ENCODE data around the gene STRN.

Gene STRN

DNA sequence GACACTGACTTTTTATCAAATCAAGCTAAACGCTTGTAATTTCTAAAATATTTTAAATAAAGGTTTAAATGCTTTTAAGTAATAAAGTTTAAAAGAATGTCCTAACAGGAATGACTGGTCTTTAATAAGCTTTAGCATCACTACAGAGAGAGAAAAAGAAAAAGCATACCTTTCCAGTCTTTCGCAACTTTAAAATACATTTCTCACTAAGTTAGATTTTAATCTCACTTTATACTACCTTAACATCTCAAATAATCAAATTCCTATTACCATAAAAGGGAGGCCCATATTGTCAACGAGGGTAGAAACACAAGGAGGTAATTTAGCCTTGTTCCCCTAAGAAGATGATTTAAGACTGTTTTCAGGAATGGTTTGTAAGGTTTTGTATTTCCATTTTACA is 80.7 kb downstream of the STRN start:
- H3K4me3 ChIP-seq (ENCODE audit: control insufficient read depth, low read depth, low read length), result no peak overlapping the region
- DNase-seq (ENCODE audit: low read depth), result no peak
- TF ChIP-seq, protein P1, sequence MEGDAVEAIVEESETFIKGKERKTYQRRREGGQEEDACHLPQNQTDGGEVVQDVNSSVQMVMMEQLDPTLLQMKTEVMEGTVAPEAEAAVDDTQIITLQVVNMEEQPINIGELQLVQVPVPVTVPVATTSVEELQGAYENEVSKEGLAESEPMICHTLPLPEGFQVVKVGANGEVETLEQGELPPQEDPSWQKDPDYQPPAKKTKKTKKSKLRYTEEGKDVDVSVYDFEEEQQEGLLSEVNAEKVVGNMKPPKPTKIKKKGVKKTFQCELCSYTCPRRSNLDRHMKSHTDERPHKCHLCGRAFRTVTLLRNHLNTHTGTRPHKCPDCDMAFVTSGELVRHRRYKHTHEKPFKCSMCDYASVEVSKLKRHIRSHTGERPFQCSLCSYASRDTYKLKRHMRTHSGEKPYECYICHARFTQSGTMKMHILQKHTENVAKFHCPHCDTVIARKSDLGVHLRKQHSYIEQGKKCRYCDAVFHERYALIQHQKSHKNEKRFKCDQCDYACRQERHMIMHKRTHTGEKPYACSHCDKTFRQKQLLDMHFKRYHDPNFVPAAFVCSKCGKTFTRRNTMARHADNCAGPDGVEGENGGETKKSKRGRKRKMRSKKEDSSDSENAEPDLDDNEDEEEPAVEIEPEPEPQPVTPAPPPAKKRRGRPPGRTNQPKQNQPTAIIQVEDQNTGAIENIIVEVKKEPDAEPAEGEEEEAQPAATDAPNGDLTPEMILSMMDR (IDR thresholded peaks at IDR 0.05; ENCODE audit: control insufficient read depth, insufficient read depth, low read depth, low read length, missing control alignments), result no peak

DNA sequence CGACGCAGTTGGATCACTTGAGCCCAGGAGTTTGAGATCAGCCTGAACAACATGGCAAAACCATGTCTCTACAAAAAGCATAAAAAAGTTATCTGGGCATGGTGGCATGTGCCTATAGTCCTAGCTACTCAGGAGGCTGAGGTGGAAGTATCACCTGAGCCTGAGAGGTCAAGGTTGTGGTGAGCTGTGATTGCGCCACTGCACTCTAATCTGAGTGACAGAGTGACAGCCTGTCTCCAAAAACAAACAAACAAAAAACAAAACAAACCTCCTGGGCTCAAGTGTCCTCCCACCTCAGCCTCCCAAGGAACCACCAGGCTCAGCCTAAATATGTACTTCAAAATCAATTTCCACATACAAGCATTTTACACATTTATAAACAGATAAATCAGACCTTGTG is 83.8 kb downstream of the STRN start:
- DNase-seq (ENCODE audit: low read depth), result no peak
- H3K4me3 ChIP-seq (ENCODE audit: control insufficient read depth, low read depth, low read length), result no peak overlapping the region
- TF ChIP-seq, protein P1 (IDR thresholded peaks at IDR 0.05; ENCODE audit: control insufficient read depth, insufficient read depth, low read depth, low read length, missing control alignments), result no peak

DNA sequence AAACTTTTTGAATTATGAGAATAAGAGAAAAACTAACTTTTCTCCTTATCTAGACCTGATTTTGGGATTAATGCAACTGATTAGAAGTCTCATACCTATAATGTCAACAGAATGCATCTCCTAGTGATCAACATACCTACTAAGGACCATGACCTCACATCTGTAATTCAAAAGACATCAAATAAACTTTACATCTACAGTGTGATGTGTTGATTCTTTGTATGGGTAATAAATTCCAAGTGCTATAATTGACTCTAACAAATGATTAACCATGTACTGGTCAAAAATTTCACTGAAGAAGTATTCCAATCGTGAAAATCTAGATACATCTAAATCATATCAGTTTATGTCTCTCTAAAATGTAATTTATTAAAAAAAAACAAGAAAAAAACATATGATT is 84.5 kb downstream of the STRN start:
- TF ChIP-seq, protein P1 (IDR thresholded peaks at IDR 0.05; ENCODE audit: control insufficient read depth, insufficient read depth, low read depth, low read length, missing control alignments), result no peak
- DNase-seq (ENCODE audit: low read depth), result no peak
- H3K4me3 ChIP-seq (ENCODE audit: control insufficient read depth, low read depth, low read length), result no peak overlapping the region

DNA sequence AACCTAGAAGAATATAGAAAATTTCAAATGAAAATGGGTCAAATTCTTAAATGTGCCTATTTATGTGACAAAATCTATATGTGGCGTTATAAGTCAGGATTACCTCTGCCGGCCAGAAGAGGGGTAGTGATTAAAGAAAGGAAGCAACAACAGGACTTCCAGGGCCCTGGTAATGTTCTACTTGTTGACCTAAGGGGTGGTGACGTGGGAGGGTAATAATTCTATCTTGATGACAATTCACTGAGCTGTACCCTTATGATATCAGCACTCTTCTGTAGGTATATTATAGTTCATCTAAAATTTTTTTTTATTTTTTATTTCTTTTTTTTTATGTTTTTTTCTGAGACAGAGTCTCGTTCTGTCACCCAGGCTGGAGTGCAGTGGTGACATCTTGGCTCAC is 87.9 kb downstream of the STRN start:
- no peak for DNase-seq (ENCODE audit: low read depth)
- H3K4me3 ChIP-seq (ENCODE audit: control insufficient read depth, low read depth, low read length), result no peak overlapping the region
- TF ChIP-seq, protein P1 (IDR thresholded peaks at IDR 0.05; ENCODE audit: control insufficient read depth, insufficient read depth, low read depth, low read length, missing control alignments), result no peak

DNA sequence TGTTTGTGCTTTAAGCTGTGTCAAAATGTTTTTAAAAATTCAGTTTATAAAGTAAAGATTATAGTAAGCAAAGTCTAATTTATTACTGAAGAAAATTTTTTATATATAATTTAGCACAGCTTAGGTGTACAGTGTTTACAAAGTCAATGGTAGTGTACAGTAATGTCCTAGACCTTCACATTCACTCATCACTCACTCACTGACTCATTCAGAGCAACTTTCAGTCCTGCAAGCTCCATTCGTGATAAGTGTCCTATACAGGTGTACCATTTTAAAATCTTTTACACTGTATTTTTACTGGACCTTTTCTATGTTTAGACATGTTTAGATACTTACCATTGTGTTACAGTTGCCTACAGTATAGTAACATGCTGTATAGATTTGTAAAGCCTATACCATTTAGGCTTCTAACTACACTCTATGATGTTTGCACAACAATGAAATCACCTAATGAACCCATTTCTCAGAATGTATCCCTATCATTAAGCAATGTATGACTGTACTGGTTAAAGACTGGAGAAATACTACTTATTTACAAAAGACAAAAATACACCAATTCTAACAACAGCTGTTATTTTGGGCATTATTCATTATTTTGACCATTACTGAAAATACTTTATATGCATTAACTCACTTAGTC is 95.1 kb downstream of the STRN start:
- TF ChIP-seq, protein P1 (IDR thresholded peaks at IDR 0.05; ENCODE audit: control insufficient read depth, insufficient read depth, low read depth, low read length, missing control alignments), result no peak
- no peak for DNase-seq (ENCODE audit: low read depth)
- H3K4me3 ChIP-seq (ENCODE audit: control insufficient read depth, low read depth, low read length), result no peak overlapping the region

DNA sequence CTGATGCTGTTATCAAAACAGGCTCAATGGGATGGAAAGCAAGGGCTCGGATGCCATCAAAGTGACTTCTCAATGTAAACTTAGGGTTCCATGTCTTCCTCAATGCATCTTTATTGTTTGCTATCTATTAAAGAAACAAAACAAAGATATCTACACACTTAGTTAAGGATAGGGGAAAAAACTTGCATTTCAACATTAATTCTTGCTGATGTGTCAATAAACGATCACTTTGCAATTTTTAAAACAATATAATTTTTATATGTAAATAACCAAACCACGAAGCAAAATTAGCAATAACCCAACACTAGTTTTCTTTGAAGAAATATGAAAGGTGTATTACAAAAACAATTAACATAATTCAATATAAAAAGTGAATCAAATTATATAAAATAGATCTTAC is 96.7 kb downstream of the STRN start:
- DNase-seq (ENCODE audit: low read depth), result no peak
- H3K4me3 ChIP-seq (ENCODE audit: control insufficient read depth, low read depth, low read length), result no peak overlapping the region
- TF ChIP-seq, protein P1 (IDR thresholded peaks at IDR 0.05; ENCODE audit: control insufficient read depth, insufficient read depth, low read depth, low read length, missing control alignments), result no peak

DNA sequence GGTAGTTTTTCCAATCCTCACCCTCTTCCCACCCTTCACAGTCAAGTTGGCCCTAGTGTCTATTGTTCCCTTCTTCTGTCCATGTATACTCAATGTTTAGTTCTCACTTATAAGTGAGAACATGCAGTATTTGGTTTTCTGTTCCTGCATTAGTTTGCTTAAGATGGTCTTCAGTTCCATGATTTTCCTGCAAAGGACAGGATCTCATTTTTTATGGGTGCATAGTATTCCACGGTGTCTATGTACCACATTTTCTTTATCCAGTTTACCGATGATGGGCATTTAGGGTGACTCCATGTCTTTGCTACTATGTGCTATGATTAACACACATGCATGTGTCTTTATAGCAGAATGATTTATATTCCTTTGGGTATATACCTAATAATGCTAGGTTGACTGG is 104.4 kb downstream of the STRN start:
- TF ChIP-seq, protein P1 (IDR thresholded peaks at IDR 0.05; ENCODE audit: control insufficient read depth, insufficient read depth, low read depth, low read length, missing control alignments), result no peak
- H3K4me3 ChIP-seq (ENCODE audit: control insufficient read depth, low read depth, low read length), result no peak overlapping the region
- DNase-seq (ENCODE audit: low read depth), result no peak
